Left ventricle myocardium inferior (tissue), 1 donor: ENCODE results near the gene TMEM201. TPM values are rescaled to one million over a fixed set of nuclear protein-coding genes. Genes with fewer than 3 reads are reported as not detected.

Source experiments
- DNase-seq: peaks from one replicate; pipeline ENCODE4 v3.0.0-alpha.2; 2020
- H3K27ac ChIP-seq: fragments of 200-600 bp; replicated peaks from 2 replicates; pipeline ENCODE4 v1.8.0; 2021
- H3K27me3 ChIP-seq: fragments of 200-600 bp; 2 replicates; pipeline ENCODE4 v1.8.0; 2021; ENCODE audit warnings: low read depth
- H3K36me3 ChIP-seq: fragments of 200-600 bp; 2 replicates; pipeline ENCODE4 v1.8.0; 2021
- H3K4me1 ChIP-seq: fragments of 200-600 bp; 2 replicates; pipeline ENCODE4 v1.8.0; 2021
- H3K4me3 ChIP-seq: fragments of 200-600 bp; 2 replicates; pipeline ENCODE4 v1.8.0; 2021; ENCODE audit warnings: mild to moderate bottlenecking, moderate library complexity
- H3K9me3 ChIP-seq: fragments of 200-600 bp; replicated peaks from 2 replicates; pipeline ENCODE4 v1.8.0; 2021
- CTCF ChIP-seq: fragments of 200-600 bp; IDR thresholded peaks from 2 replicates; pipeline ENCODE4 v1.8.0; 2021; ENCODE audit warnings: antibody characterized with exemption, mild to moderate bottlenecking, borderline replicate concordance
- intact Hi-C: fragments of 100-400 bp; cut with micrococcal nuclease; formaldehyde crosslinking; loops from one replicate; pipeline ENCODE4 v1.11.0; 2022
- total RNA-seq: library from RNA; stranded (reverse); fragmentation: NEBNext Ultra II Directional; extraction: Animal tissue kit (Norgen Biotek cat#: 25700); gene quantifications from one replicate; pipeline ENCODE4 v1.2.1, GENCODE V29; 2021
- donor health status: DM: no; HTN: yes; CAD: no; lungs with severe emphysema.

TMEM201 gene
- total RNA-seq, 1 donor from 2014 or later: 21.1 TPM

- DNase-seq: no peak
- Histone ChIP-seq H3K9me3 (no peaks in the 10 kb centered on the region), H3K27ac (no peak overlapping the region), H3K27me3 (peaks cover 63% of the 10 kb centered on the region), H3K4me1 (peaks cover 19% of the 10 kb centered on the region), H3K4me3 (peak overlapping the region; percentile 64), H3K36me3 (no peaks in the 10 kb centered on the region)
- no peak for TF ChIP-seq CTCF
- intact Hi-C loops: no loop called here
Measured at GRCh38 chr1:9654051-9654833, 65.5 kb downstream of the TMEM201 start.

- Histone ChIP-seq H3K27ac (no peak overlapping the region), H3K36me3 (no peaks in the 10 kb centered on the region), H3K27me3 (peaks cover 63% of the 10 kb centered on the region), H3K4me1 (peaks cover 19% of the 10 kb centered on the region), H3K9me3 (no peaks in the 10 kb centered on the region), H3K4me3 (no peak overlapping the region)
- no peak for DNase-seq
- no peak for TF ChIP-seq CTCF
- intact Hi-C loops: no loop called here
Measured at GRCh38 chr1:9654834-9655723, 66.4 kb downstream of the TMEM201 start.

GRCh38 chr1:9655836-9656235 is 67.1 kb downstream of the TMEM201 start:
- H3K27me3 ChIP-seq: peaks cover 62% of the 10 kb centered on the region
- TF ChIP-seq CTCF: no peak
- DNase-seq: no peak
- H3K9me3 ChIP-seq: no peaks in the 10 kb centered on the region
- intact Hi-C loops: no loop called here
- no peak overlapping the region for H3K27ac ChIP-seq
- H3K4me3 ChIP-seq: no peak overlapping the region
- no peaks in the 10 kb centered on the region for H3K36me3 ChIP-seq
- peaks cover 19% of the 10 kb centered on the region for H3K4me1 ChIP-seq

GRCh38 chr1:9657521-9658032 is 68.9 kb downstream of the TMEM201 start:
- peaks cover 56% of the 10 kb centered on the region for H3K27me3 ChIP-seq
- no peaks in the 10 kb centered on the region for H3K36me3 ChIP-seq
- H3K4me3 ChIP-seq: no peak overlapping the region
- DNase-seq: no peak
- no peak for TF ChIP-seq CTCF
- peaks cover 2% of the 10 kb centered on the region for H3K4me1 ChIP-seq
- H3K9me3 ChIP-seq: no peaks in the 10 kb centered on the region
- intact Hi-C loops: no loop called here
- no peak overlapping the region for H3K27ac ChIP-seq

GRCh38 chr1:9658199-9658598 is 69.5 kb downstream of the TMEM201 start:
- DNase-seq: no peak
- H3K4me3 ChIP-seq: no peak overlapping the region
- H3K36me3 ChIP-seq: no peaks in the 10 kb centered on the region
- H3K4me1 ChIP-seq: no peaks in the 10 kb centered on the region
- no peaks in the 10 kb centered on the region for H3K9me3 ChIP-seq
- intact Hi-C loops: no loop called here
- H3K27me3 ChIP-seq: peaks cover 52% of the 10 kb centered on the region
- TF ChIP-seq CTCF: no peak
- H3K27ac ChIP-seq: no peak overlapping the region
